PFSK-1 (cell line): Measurements from ENCODE around the gene PLA2R1.

ENCODE experiments used
- POLR2AphosphoS5 ChIP-seq: IDR thresholded peaks from 2 replicates; pipeline ENCODE4 v1.6.1; 2012; ENCODE audit warnings: low read depth, mild to moderate bottlenecking, control low read depth, low read length, moderate library complexity
- REST ChIP-seq, 2 experiments: IDR thresholded peaks; 2 replicates each; pipeline versions ENCODE4 v1.6.1 to v1.8.0; 2011 to 2012; ENCODE audit warnings: low read depth in 2 of 2, low read length in 2 of 2, control low read depth in 1 of 2, inconsistent platforms in 1 of 2, mild to moderate bottlenecking in 1 of 2, moderate library complexity in 1 of 2; ENCODE audit not compliant: insufficient read depth in 1 of 2

GRCh38 chr2:160045703-160046210 is 16.7 kb downstream of the PLA2R1 start:
- TF ChIP-seq POLR2AphosphoS5 (no peak), REST (IDR thresholded peaks at IDR 0.05; ENCODE audit: insufficient read depth in 1 of 2, low read depth in 2 of 2, low read length in 2 of 2) (no peak)
